ENCODE results near the gene SYMPK.

DNA sequence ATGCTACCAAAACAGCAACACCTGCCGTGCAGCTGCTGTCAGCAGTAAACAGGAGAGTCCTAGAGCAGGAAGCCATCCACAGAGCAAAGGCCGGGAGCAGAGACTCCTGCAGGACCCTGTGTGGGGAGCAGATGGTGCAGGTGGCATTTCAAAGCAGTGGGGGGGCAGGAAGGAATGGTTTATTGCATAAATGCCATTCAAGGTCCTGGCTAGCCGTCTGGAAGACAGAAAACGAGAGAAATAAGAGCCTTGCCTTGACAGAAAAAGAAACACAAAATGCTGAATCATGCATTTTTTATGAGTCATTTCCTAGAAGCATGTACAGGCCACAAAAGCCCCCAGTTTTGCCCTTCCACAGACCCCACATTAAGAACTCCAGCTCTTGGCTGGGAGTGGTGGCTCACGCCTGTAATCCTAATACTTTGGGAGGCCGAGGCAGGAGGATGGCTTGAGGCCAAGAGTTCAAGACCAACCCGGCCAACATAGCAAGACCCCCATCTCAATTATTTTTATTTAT is 53.2 kb downstream of the SYMPK start:
- no peak for TF ChIP-seq ZNF175 (tag by site-specific recombination; IDR thresholded peaks at IDR 0.05)
- TF ChIP-seq ZNF311 (tag by site-specific recombination; IDR thresholded peaks at IDR 0.05; ENCODE audit: borderline replicate concordance): no peak
- TF ChIP-seq, protein P1, sequence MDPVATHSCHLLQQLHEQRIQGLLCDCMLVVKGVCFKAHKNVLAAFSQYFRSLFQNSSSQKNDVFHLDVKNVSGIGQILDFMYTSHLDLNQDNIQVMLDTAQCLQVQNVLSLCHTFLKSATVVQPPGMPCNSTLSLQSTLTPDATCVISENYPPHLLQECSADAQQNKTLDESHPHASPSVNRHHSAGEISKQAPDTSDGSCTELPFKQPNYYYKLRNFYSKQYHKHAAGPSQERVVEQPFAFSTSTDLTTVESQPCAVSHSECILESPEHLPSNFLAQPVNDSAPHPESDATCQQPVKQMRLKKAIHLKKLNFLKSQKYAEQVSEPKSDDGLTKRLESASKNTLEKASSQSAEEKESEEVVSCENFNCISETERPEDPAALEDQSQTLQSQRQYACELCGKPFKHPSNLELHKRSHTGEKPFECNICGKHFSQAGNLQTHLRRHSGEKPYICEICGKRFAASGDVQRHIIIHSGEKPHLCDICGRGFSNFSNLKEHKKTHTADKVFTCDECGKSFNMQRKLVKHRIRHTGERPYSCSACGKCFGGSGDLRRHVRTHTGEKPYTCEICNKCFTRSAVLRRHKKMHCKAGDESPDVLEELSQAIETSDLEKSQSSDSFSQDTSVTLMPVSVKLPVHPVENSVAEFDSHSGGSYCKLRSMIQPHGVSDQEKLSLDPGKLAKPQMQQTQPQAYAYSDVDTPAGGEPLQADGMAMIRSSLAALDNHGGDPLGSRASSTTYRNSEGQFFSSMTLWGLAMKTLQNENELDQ (tag by site-specific recombination; IDR thresholded peaks at IDR 0.05; ENCODE audit: low read depth): no peak
- no peak for TF ChIP-seq MYNN (tag by site-specific recombination; IDR thresholded peaks at IDR 0.05; ENCODE audit: borderline replicate concordance)
- TF ChIP-seq ZNF555 (tag by site-specific recombination; conservative IDR thresholded peaks at IDR 0.05): no peak
- TF ChIP-seq ZNF37A (tag by site-specific recombination; IDR thresholded peaks at IDR 0.05): no peak
- TF ChIP-seq KLF7 (tag by site-specific recombination; IDR thresholded peaks at IDR 0.05; ENCODE audit: borderline replicate concordance): no peak
- TF ChIP-seq, protein P2, sequence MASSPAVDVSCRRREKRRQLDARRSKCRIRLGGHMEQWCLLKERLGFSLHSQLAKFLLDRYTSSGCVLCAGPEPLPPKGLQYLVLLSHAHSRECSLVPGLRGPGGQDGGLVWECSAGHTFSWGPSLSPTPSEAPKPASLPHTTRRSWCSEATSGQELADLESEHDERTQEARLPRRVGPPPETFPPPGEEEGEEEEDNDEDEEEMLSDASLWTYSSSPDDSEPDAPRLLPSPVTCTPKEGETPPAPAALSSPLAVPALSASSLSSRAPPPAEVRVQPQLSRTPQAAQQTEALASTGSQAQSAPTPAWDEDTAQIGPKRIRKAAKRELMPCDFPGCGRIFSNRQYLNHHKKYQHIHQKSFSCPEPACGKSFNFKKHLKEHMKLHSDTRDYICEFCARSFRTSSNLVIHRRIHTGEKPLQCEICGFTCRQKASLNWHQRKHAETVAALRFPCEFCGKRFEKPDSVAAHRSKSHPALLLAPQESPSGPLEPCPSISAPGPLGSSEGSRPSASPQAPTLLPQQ (tag by site-specific recombination; IDR thresholded peaks at IDR 0.05): no peak
- no peak for TF ChIP-seq TCF7L2 (IDR thresholded peaks at IDR 0.05; ENCODE audit: borderline replicate concordance, low read depth, low read length)

Data from HEK293 (cell line).